Psoas muscle (tissue), 8 donors: Measurements from ENCODE around the gene SUMF2. TPM values are rescaled to one million over a fixed set of nuclear protein-coding genes. Genes with fewer than 3 reads are reported as not detected.

Source experiments
- ATAC-seq, 4 donors: fragments of 200-7000 bp; cut with Tn5 transposase; one replicate each; pipeline ENCODE4 v1.9.1; 2020; ENCODE audit warnings: moderate library complexity in 3 of 4, mild to moderate bottlenecking in 2 of 4
- DNase-seq, 2 donors: peaks; one replicate each; pipeline ENCODE4 v3.0.0-alpha.2; 2020
- H3K27ac ChIP-seq: fragments of 200-600 bp; one replicate; pipeline ENCODE4 v1.8.0; 2022
- H3K27me3 ChIP-seq, 3 donors: fragments of 200-600 bp in 1 of 3; one replicate each; pipeline versions ENCODE4 v1.6.1 to v1.8.0; 2013 to 2022; ENCODE audit warnings: low read length in 2 of 3, mild to moderate bottlenecking in 2 of 3, moderate library complexity in 1 of 3; ENCODE audit not compliant: insufficient read depth in 3 of 3
- H3K36me3 ChIP-seq, 2 donors: fragments of 200-600 bp in 1 of 2; one replicate each; pipeline versions ENCODE4 v1.6.1 to v1.8.0; 2013 to 2022; ENCODE audit warnings: low read depth in 1 of 2, mild to moderate bottlenecking in 1 of 2, moderate library complexity in 1 of 2; ENCODE audit not compliant: insufficient read depth in 1 of 2
- H3K4me1 ChIP-seq: fragments of 200-600 bp; one replicate; pipeline ENCODE4 v1.8.0; 2022
- H3K4me3 ChIP-seq: fragments of 200-600 bp; one replicate; pipeline ENCODE4 v1.8.0; 2022; ENCODE audit warnings: mild to moderate bottlenecking
- H3K9me3 ChIP-seq: fragments of 200-600 bp; one replicate; pipeline ENCODE4 v1.8.0; 2022
- CTCF ChIP-seq: fragments of 200-600 bp; IDR thresholded peaks from one replicate; pipeline ENCODE4 v1.8.0; 2022; ENCODE audit warnings: antibody characterized with exemption
- WGBS, 3 donors: extraction: QIAGEN DNeasy Blood & Tissue Kit; methylation state at CpG; one replicate each; pipeline versions ENCODE4 v1.1.6 to v1.1.7; 2013; 5-methylcytosine and 5-hydroxymethylcytosine counted together
- intact Hi-C, 2 donors: fragments of 100-400 bp; cut with DNase I; formaldehyde crosslinking; loops; one replicate each; pipeline versions ENCODE4 v1.11.0 to v1.14.2; 2022
- polyA plus RNA-seq, 3 donors: library from polyadenylated mRNA; stranded (reverse); fragments of 200-250 nt; gene quantifications; one replicate each; pipeline ENCODE4 v1.2.3, GENCODE V29; 2013
- total RNA-seq, 4 donors: library from RNA; stranded (reverse); fragmentation: NEBNext Ultra II Directional in 2 of 4; extraction: Animal tissue kit (Norgen Biotek cat#: 25700) in 2 of 4; gene quantifications; one replicate each; pipeline versions ENCODE4 v1.2.1 to v1.2.4, GENCODE V29; 2021 to 2023
- donor health status: healthy with polysubstance abuse.
- donor health status: DM: no; HTN: no; CAD: no; lungs with moderate emphysema.
- donor health status: Bipolar disorder and iron deficiency.
- donor health status: healthy.
- donor health status: DM: yes; HTN: yes; CAD: no.
- donor health status: DM: no; HTN: no; CAD: no.
- donor health status: DM: no; HTN: no; CAD: no.
- donor health status: DM: yes; HTN: yes; CAD: no.

Gene SUMF2
- total and polyA plus RNA-seq, 7 donors = 22.0 to 35.2 (median 26.8) TPM

DNA sequence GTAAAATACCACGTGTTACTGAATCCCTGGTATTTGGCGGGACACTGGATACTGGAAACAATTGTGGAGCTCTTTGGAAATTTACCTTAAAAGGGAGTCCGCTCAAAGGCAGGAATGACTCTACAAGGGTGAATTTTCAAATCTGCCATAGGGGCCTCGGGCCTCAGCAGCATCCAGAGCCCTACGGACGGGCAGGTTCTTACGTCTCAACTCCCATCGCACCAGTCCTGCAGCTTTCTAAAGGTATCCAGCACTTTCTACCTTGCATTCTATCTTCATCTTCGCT lies 13.1 kb upstream of the SUMF2 start:
- no peaks in the 10 kb centered on the region for H3K9me3 ChIP-seq
- peaks cover 37% of the 10 kb centered on the region for H3K4me1 ChIP-seq
- DNase-seq = no peak
- ATAC-seq = no peak
- intact Hi-C loops = loop anchor here in 1 of 2 donors (5.0 kb wide), 1 partner anchor 74 kb away; no protein-coding TSS in a partner anchor
- no peak for TF ChIP-seq CTCF
- peaks cover 2 to 36% of the 10 kb centered on the region in 2 donors for H3K36me3 ChIP-seq
- peak overlapping the region; percentile 72 for H3K4me3 ChIP-seq
- H3K27me3 ChIP-seq = no peaks in the 10 kb centered on the region
- 0 to 2% (median 1%) methylated on average over 9 of the region's 9 CpGs for WGBS, 3 donors
- H3K27ac ChIP-seq = peak overlapping the region; percentile 80

DNA sequence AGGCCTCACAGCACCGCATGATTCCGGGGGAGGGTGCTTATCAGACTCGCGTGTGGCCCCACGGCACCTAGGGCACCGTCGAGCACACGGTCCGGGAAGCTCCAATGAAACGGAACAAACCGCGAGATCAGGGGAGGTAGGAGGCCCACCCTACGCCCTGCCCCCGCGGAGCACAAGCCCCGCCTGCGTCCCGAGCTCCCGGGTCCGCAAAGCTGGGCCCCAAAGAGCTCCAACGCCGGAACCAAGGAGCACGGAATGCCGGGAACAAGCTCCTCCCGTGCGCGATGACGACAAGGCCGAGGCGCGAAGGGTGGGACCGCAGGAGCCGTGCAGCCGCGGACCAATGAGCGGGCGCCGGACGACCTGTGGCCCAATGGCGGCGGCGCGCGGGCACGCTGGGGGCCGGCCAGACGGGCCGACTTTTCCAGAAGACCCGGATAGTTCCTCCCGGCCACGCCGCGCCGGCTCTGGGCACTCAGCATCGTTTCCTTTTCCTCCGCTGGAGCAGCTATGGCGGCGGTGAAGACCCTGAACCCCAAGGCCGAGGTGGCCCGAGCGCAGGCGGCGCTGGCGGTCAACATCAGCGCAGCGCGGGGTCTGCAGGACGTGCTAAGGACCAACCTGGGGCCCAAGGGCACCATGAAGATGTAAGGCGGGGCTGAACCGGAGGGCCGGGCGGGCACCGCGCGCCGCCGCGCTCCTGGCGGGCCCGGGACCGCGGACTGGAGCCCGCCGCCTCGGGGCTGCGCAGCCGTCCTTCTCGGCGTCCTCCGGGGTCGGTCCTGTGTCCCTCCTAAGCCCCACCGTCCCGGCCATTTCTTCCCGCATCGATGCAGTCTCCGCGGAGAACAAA lies 12.5 kb upstream of the SUMF2 start, which contains the start of the genes CCT6A and PSPH:
Gene CCT6A (plus strand): TSS at position 427 of the 853 bp plus-strand sequence. CDS start 84 bp downstream, at position 511.
Gene PSPH (minus strand): TSS at position 106 of the 853 bp plus-strand sequence. CDS start 30,232 bp downstream, outside the sequence.
- WGBS, 3 donors = 0 to 1% (median 0%) methylated on average over 74 to 97 of the region's 97 CpGs
- Histone ChIP-seq H3K9me3 (no peaks in the 10 kb centered on the region), H3K4me3 (peak within 1 kb of the TSS; percentile 72), H3K27ac (peak within 1 kb of the TSS; percentile 80), H3K4me1 (peaks cover 37% of the 10 kb centered on the region), H3K36me3 (peaks cover 4 to 42% of the 10 kb centered on the region in 2 donors), H3K27me3 (no peaks in the 10 kb centered on the region)
- DNase-seq (peak; percentile 99), ATAC-seq (peak; percentile 99)
- intact Hi-C loops = loop anchor here in 1 of 2 donors (5.0 kb wide), 1 partner anchor 74 kb away; no protein-coding TSS in a partner anchor
- no peak for TF ChIP-seq CTCF

DNA sequence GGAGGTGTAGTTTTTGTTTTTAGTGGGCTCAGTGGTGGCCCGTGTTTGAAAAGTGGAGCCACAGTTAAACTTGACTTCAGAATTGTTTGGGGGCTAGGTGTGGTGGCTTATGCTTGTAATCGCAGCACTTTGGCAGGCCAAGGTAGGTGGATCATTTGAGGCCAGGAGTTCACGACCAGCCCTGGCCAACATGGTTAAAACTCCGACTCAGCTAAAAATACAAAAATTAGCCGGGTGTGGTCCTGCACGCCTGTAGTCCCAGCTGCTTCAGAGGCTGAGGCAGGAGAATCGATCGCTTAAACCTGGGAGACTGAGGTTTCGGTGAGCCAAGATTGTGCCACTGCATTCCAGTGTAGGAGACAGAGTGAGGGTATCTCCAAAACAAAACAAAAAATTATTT lies 10.7 kb upstream of the SUMF2 start:
- TF ChIP-seq CTCF = no peak
- H3K36me3 ChIP-seq = peaks cover 11 to 60% of the 10 kb centered on the region in 2 donors
- ATAC-seq (no peak), DNase-seq (no peak)
- 83 to 87% (median 86%) methylated on average over 9 of the region's 9 CpGs for WGBS, 3 donors
- intact Hi-C loops = loop anchor here in 1 of 2 donors (5.0 kb wide), 1 partner anchor 76 kb away; no protein-coding TSS in a partner anchor
- no peak overlapping the region for H3K27ac ChIP-seq
- H3K9me3 ChIP-seq = no peaks in the 10 kb centered on the region
- no peaks in the 10 kb centered on the region for H3K27me3 ChIP-seq
- peaks cover 37% of the 10 kb centered on the region for H3K4me1 ChIP-seq
- H3K4me3 ChIP-seq = peak overlapping the region; percentile 72

DNA sequence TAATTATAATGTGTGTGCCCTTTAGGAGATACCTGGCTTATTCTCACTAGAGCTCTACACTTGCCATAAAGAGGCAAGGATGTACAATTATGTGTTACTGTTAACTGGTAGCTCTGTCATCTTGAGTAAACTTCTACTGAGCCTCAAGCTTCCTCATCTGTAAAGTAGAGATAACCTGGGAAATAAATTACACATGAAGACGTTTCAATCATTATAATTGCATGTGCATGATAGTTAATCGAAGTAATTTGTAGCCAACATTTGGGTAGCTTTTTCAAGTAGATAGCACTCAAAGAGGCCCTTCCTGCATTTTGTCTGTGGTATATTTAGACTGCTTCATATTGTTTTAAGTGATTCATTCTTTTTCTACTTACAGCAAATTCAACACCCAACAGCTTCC lies 10.1 kb upstream of the SUMF2 start:
- H3K4me3 ChIP-seq = no peak overlapping the region
- DNase-seq = no peak
- H3K27ac ChIP-seq = no peak overlapping the region
- intact Hi-C loops = loop anchor here in 1 of 2 donors (5.0 kb wide), 1 partner anchor 77 kb away; no protein-coding TSS in a partner anchor
- H3K4me1 ChIP-seq = peaks cover 37% of the 10 kb centered on the region
- no peaks in the 10 kb centered on the region for H3K9me3 ChIP-seq
- no peak for ATAC-seq
- 82 to 88% (median 86%) methylated on average over 2 of the region's 2 CpGs for WGBS, 3 donors
- no peaks in the 10 kb centered on the region for H3K27me3 ChIP-seq
- no peak for TF ChIP-seq CTCF
- peaks cover 11 to 66% of the 10 kb centered on the region in 2 donors for H3K36me3 ChIP-seq
